ENCODE measurements around the gene APLP2. TPM values are rescaled to one million over a fixed set of nuclear protein-coding genes. Genes with fewer than 3 reads are reported as not detected.

Gene APLP2
- total RNA-seq, 1 donor from 2014 or later, result 815 TPM

DNA sequence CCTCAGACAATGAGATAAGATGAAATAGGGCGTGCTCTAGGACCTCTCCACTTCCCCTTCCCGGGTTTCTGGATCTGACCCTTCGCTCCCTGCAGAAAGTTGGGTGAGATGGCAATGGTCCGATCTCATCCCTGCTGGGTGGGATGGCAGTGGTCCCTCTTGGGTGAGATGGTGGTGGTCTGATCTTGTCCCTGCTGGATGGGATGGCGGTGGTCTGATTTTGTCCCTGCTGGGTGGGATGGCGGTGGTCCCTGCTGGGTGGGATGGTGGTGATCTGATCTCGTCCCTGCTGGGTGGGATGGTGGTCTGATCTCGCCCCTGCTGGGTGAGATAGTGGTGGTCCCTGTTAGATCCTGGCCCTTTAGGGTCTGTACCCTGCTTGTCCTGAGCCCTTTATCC, 111.2 kb downstream of the APLP2 start:
- TF ChIP-seq, protein P1, sequence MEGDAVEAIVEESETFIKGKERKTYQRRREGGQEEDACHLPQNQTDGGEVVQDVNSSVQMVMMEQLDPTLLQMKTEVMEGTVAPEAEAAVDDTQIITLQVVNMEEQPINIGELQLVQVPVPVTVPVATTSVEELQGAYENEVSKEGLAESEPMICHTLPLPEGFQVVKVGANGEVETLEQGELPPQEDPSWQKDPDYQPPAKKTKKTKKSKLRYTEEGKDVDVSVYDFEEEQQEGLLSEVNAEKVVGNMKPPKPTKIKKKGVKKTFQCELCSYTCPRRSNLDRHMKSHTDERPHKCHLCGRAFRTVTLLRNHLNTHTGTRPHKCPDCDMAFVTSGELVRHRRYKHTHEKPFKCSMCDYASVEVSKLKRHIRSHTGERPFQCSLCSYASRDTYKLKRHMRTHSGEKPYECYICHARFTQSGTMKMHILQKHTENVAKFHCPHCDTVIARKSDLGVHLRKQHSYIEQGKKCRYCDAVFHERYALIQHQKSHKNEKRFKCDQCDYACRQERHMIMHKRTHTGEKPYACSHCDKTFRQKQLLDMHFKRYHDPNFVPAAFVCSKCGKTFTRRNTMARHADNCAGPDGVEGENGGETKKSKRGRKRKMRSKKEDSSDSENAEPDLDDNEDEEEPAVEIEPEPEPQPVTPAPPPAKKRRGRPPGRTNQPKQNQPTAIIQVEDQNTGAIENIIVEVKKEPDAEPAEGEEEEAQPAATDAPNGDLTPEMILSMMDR (IDR thresholded peaks at IDR 0.05; ENCODE audit: unreplicated experiment), result no peak
- Mint-ChIP-seq H3K36me3 (ENCODE audit: low read depth, unreplicated experiment) (no peaks in the 10 kb centered on the region), H3K4me1 (ENCODE audit: unreplicated experiment) (peaks cover 14% of the 10 kb centered on the region), H3K27me3 (ENCODE audit: unreplicated experiment) (peaks cover 1% of the 10 kb centered on the region), H3K4me3 (ENCODE audit: unreplicated experiment) (no peak overlapping the region), H3K27ac (ENCODE audit: unreplicated experiment) (no peak overlapping the region), H3K9me3 (ENCODE audit: unreplicated experiment) (no peaks in the 10 kb centered on the region)
- no peak for DNase-seq (ENCODE audit: low spot score)

DNA sequence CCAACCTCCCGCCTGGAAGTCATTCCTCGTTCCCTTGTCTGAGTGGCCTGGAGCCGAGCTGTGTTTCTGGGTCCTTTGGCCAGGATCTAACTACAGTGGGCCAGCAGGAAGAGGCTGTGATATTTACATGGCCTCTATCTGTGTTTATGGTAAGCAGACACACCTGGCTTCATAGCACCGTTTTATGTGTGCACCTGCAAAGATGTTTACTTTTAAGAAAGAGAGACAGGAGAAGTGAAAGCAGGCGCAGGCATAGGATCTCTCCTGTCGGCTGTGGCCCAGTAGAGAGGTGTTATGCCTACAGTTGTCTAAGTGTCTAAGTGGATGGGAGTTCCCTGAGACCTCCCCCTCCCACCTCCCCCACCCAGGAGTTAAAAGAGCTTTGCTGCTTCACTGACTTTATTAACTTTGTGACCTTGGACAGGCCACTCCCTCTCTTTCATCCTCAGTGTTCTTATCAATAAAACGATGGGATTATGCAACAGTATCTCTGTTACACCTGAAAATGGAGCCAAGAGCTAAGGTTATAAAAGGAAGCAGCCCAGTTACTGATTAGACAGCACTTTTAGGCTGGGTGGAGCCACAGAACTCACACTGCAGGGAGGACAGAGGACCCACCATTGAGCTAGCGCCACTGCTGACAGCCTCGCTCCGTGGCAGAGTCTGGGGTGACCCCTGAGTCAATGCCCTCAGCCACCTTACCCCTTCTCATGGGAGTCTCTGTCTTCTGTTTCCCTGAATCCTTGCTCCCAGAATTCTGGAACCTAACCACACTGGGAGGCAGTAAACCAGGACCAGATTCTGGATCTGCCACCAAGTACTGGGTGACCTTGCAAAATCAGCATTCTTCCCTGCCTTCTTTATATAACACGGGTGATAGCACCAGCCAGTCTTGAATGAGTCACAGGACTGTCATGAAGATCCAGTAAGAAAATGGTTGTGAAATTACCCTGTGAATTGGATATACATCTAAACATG, 111.9 kb downstream of the APLP2 start:
- Mint-ChIP-seq H3K27ac (ENCODE audit: unreplicated experiment) (no peak overlapping the region), H3K4me1 (ENCODE audit: unreplicated experiment) (peaks cover 19% of the 10 kb centered on the region), H3K9me3 (ENCODE audit: unreplicated experiment) (no peaks in the 10 kb centered on the region), H3K27me3 (ENCODE audit: unreplicated experiment) (no peaks in the 10 kb centered on the region), H3K36me3 (ENCODE audit: low read depth, unreplicated experiment) (no peaks in the 10 kb centered on the region), H3K4me3 (ENCODE audit: unreplicated experiment) (no peak overlapping the region)
- TF ChIP-seq, protein P1 (IDR thresholded peaks at IDR 0.05; ENCODE audit: unreplicated experiment), result no peak
- DNase-seq (ENCODE audit: low spot score), result no peak

DNA sequence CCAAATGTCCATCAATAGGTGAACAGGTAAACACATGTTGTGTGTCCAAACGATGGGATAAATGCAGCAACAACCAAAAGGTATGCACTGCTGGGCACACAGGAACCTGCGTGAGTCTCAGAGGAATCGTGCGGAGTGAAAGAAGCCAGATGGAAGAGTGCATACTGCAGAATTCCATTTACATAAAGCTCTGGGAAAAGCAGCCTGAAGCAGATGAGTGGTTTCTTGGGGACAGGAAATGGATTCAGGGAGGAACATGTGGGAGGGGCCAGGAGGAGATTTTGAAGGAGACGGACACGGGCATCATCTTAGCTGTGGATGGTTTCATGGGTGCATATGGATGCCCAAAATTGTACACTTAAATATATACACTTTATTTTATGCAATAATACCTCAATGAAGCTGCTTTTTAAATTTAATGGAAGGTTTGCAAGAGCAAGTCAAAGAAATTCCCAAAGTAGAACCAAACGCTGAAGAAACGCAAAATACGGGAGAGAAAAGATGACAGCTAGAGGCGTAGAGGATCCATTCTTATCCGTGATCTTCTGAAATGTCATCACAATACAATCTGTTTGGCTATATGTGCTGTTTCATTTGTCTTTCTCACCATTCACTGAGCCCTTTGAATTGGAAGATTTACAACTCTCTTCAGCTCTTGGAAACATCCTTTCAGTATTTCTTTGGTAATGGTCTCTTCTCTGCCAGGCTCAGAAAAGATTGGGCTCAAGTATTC, 114.3 kb downstream of the APLP2 start:
- Mint-ChIP-seq H3K27me3 (ENCODE audit: unreplicated experiment) (no peaks in the 10 kb centered on the region), H3K4me3 (ENCODE audit: unreplicated experiment) (no peak overlapping the region), H3K27ac (ENCODE audit: unreplicated experiment) (no peak overlapping the region), H3K4me1 (ENCODE audit: unreplicated experiment) (peaks cover 18% of the 10 kb centered on the region), H3K36me3 (ENCODE audit: low read depth, unreplicated experiment) (no peaks in the 10 kb centered on the region), H3K9me3 (ENCODE audit: unreplicated experiment) (no peaks in the 10 kb centered on the region)
- DNase-seq (ENCODE audit: low spot score), result no peak
- TF ChIP-seq, protein P1 (IDR thresholded peaks at IDR 0.05; ENCODE audit: unreplicated experiment), result no peak

DNA sequence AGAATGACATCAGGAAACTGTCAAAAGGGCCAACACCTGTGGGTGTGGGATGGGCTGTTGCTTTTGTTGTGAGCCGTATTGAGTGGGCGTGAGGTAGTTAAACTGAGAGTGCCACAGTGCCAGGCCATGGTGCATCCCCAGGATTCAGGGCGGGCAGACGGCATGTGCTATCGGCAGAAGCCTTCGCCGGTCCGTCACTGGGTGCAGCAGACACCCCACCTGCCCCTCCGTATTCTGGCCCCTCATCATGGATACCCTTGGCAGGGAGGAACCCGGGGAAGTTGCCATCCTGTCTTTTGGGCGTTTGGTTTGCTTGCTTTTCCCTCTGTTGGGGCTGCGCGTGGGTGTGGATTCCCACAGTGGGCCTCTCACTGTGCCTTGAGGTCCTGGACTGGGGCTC, 117.4 kb downstream of the APLP2 start:
- no peaks in the 10 kb centered on the region for H3K36me3 Mint-ChIP-seq (ENCODE audit: low read depth, unreplicated experiment)

More for the DNA sequence above, 117.4 kb downstream of the APLP2 start:
- Mint-ChIP-seq H3K9me3 (ENCODE audit: unreplicated experiment) (no peaks in the 10 kb centered on the region), H3K27me3 (ENCODE audit: unreplicated experiment) (no peaks in the 10 kb centered on the region), H3K27ac (ENCODE audit: unreplicated experiment) (no peak overlapping the region), H3K4me1 (ENCODE audit: unreplicated experiment) (peaks cover 7% of the 10 kb centered on the region), H3K4me3 (ENCODE audit: unreplicated experiment) (no peak overlapping the region)
- DNase-seq (ENCODE audit: low spot score), result no peak
- TF ChIP-seq, protein P1 (IDR thresholded peaks at IDR 0.05; ENCODE audit: unreplicated experiment), result no peak

Measured in endothelial cell (in vitro differentiated cells).